GM06990 (cell line): ENCODE data around the gene MPZL3.

Source experiments
- DNase-seq: peaks from one replicate; pipeline ENCODE4 v3.0.0-alpha.2; 2011; ENCODE audit not compliant: insufficient read length; ENCODE audit errors: extremely low read depth
- H3K27me3 ChIP-seq: replicated peaks from 2 replicates; pipeline ENCODE4 v1.6.0; 2011; ENCODE audit warnings: low read length; ENCODE audit not compliant: control insufficient read depth, insufficient read depth
- H3K36me3 ChIP-seq: 2 replicates; pipeline ENCODE4 v1.5.1; 2011; ENCODE audit warnings: low read length; ENCODE audit not compliant: control insufficient read depth, insufficient read depth
- H3K4me3 ChIP-seq: replicated peaks from 2 replicates; pipeline ENCODE4 v1.5.1; 2011; ENCODE audit warnings: low read depth, mild to moderate bottlenecking, control low read depth, low read length
- TF ChIP-seq, protein P1 (sequence below): IDR thresholded peaks from 2 replicates; pipeline ENCODE4 v1.5.1; 2011; ENCODE audit warnings: low read length, control low read depth, mild to moderate bottlenecking, inconsistent platforms; ENCODE audit not compliant: insufficient read depth, poor library complexity, severe bottlenecking

The MPZL3 gene

DNA sequence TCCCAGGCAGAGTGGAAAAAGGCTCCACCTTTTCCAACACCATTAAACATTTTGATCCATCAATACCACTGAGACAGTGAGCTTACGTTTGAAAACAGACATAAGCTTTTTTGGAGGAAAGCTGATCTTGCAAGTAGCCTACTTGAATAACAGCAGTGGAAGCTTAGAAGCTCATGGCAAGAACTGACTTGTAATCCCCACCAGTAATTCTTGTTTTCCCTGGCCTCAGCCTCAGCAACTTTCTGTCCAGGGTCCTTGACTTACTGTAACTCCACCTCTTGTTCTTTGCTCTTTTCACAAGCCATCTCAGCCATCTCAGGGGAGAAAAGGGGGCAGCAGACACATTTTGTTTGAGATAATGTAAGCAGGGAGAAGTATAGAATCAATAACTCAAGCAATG is 24.3 kb upstream of the MPZL3 start:
- TF ChIP-seq, protein P1, sequence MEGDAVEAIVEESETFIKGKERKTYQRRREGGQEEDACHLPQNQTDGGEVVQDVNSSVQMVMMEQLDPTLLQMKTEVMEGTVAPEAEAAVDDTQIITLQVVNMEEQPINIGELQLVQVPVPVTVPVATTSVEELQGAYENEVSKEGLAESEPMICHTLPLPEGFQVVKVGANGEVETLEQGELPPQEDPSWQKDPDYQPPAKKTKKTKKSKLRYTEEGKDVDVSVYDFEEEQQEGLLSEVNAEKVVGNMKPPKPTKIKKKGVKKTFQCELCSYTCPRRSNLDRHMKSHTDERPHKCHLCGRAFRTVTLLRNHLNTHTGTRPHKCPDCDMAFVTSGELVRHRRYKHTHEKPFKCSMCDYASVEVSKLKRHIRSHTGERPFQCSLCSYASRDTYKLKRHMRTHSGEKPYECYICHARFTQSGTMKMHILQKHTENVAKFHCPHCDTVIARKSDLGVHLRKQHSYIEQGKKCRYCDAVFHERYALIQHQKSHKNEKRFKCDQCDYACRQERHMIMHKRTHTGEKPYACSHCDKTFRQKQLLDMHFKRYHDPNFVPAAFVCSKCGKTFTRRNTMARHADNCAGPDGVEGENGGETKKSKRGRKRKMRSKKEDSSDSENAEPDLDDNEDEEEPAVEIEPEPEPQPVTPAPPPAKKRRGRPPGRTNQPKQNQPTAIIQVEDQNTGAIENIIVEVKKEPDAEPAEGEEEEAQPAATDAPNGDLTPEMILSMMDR: no peak
- Histone ChIP-seq H3K4me3 (no peak overlapping the region), H3K27me3 (no peaks in the 10 kb centered on the region; the same call in 1 of the 2 replicates), H3K36me3 (no peaks in the 10 kb centered on the region)
- no peak for DNase-seq

DNA sequence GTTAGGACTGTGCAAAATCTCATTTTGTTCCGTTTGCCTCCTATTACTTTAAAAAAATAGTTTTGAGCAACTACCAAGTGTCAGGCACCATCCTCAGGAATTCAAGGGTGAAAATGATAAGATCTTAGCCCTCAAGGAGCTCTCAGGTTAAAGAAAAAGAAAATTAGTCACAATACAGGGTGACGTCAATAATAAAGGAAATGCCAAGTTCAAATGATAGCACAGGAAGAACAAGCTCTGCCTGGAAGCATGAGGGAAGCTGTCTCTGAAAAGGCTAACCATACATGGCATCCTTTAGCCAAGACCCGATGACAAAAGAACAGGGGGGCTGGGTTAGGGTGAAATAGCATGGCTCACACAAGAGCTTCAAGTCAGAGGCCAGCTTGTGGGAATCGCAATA is 23.0 kb upstream of the MPZL3 start:
- Histone ChIP-seq H3K27me3 (no peaks in the 10 kb centered on the region; the same call in 1 of the 2 replicates), H3K4me3 (no peak overlapping the region), H3K36me3 (no peaks in the 10 kb centered on the region)
- DNase-seq: no peak
- TF ChIP-seq, protein P1: no peak

DNA sequence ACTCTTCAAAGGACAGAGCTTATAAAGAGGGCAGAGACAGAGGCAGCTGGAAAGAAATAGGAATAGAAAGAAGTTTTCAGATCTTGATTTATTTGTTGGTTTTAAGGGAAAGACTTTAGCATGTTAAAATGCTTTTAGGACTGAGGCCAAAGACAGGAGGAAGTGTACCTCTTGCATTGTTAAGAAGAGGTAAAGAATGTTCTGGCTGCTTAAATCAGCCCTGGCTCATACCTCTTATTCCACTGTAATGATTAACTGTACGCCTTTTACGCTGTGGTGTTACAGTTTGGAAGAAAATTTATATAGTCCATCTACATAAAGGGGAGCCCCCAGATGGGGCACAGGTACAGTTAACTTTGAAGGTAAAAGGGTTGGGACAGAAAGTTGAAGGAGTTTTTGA is 22.0 kb upstream of the MPZL3 start:
- Histone ChIP-seq H3K27me3 (no peaks in the 10 kb centered on the region; the same call in 1 of the 2 replicates), H3K36me3 (no peaks in the 10 kb centered on the region), H3K4me3 (no peak overlapping the region)
- TF ChIP-seq, protein P1: no peak
- no peak for DNase-seq

DNA sequence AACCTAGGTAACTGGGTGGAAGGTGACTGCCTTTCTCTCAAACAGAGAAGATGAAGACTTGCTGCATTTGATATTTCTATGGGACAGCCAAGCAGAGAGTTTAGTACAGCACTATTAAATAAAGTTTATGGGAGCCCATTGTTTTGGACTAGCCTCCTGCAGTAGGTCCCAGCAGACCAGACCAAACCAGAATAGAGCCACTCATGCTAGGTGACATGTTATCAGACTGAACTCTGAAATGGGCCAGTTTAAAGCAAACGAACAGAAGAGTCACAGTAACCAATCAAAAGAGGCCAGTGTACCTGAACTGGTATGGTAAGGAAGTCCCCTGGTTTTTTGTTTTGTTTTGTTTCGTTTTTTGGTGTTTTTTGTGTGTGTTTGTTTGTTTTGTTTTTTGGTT is 19.8 kb upstream of the MPZL3 start:
- no peaks in the 10 kb centered on the region for H3K36me3 ChIP-seq

DNA sequence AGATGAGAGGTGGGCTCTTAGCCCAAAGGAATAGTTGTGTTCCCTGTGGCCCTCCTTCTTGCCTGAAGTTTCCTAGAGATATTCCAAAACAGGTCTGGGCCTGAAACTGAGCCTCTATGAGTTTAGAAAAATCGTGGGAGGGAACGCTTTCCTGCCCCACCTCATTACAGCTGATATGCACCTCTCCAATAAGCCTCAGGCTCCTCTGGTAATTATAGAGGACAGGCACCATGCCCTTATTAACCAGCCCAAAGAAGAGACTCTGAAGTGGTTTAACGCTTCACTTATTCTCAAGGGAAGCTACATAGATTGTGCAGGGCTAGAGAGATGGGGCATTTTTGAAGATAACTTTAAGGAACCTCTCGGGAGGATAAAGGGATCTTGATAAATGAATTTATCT is 15.3 kb upstream of the MPZL3 start:
- no peak for DNase-seq
- no peak overlapping the region for H3K4me3 ChIP-seq
- H3K36me3 ChIP-seq: no peaks in the 10 kb centered on the region
- H3K27me3 ChIP-seq: peaks cover 1% of the 10 kb centered on the region; the same call in 1 of the 2 replicates
- TF ChIP-seq, protein P1: no peak

More for the DNA sequence above, 19.8 kb upstream of the MPZL3 start:
- Histone ChIP-seq H3K27me3 (no peaks in the 10 kb centered on the region; the same call in 1 of the 2 replicates), H3K4me3 (no peak overlapping the region)
- DNase-seq: no peak
- TF ChIP-seq, protein P1: no peak

DNA sequence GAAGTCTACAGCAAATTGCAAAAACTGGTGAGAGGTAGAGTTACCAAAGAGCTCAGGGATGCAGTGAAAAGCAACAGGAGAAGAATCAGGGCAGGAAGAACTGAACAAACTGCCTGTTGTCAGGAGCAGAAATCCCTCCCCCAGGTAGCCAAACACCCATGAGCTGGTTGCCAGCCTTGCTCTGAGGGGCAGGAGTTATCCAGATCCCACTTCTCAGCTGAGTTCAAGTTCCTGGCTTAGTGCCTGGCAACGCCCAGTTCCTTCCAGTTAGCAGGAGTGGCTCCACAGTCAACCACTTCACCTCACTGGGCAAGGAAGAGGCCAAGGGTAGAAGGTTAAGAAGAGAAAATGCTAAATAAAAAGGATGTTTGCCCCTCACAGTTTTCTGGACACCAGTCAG is 13.8 kb upstream of the MPZL3 start:
- no peaks in the 10 kb centered on the region for H3K36me3 ChIP-seq
- H3K4me3 ChIP-seq: no peak overlapping the region
- TF ChIP-seq, protein P1: no peak
- DNase-seq: no peak
- peaks cover 1% of the 10 kb centered on the region; the same call in 1 of the 2 replicates for H3K27me3 ChIP-seq
